Adrenal gland (tissue), 5 donors: Measurements from ENCODE around the gene COPB2.

ENCODE experiments used
- CTCF ChIP-seq, 6 experiments: fragments of 450-650 bp in 4 of 6; fragments of 200-600 bp in 2 of 6; sonication (generic) in 1 of 6; IDR thresholded peaks; 1 replicate in 5 of 6; 2 replicates in 1 of 6; pipeline versions ENCODE4 v1.5.1 to v1.8.0; 2016 to 2021; ENCODE audit warnings: antibody characterized with exemption in 6 of 6, mild to moderate bottlenecking in 2 of 6, moderate library complexity in 1 of 6
- POLR2A ChIP-seq, 2 donors: fragments of 450-650 bp; IDR thresholded peaks; one replicate each; pipeline ENCODE4 v1.6.1; 2017; ENCODE audit warnings: antibody characterized with exemption in 2 of 2, mild to moderate bottlenecking in 2 of 2, moderate library complexity in 1 of 2
- donor health status: DM: no; HTN: no; CAD: no.

GRCh38 chr3:139353920-139354556 is 35.4 kb downstream of the COPB2 start:
- TF ChIP-seq CTCF (IDR thresholded peaks at IDR 0.05) (peak; percentile 36 to 70 (median 62)), POLR2A (IDR thresholded peaks at IDR 0.05) (no peak)
